HL-60 (cell line): ENCODE data around the gene NDUFS2.

Experiments used
- DNase-seq, 2 experiments: peaks; one replicate each; pipeline ENCODE4 v3.0.0-alpha.2; 2010 to 2020; ENCODE audit warnings: low read depth in 1 of 2, low spot score in 1 of 2
- H3K27ac ChIP-seq: fragments of 250-450 bp; sonication (Bioruptor Pico); replicated peaks from 2 replicates; pipeline ENCODE4 v1.5.1; 2020; ENCODE audit warnings: mild to moderate bottlenecking, moderate library complexity
- H3K27me3 ChIP-seq: fragments of 250-450 bp; sonication (Bioruptor Pico); 2 replicates; pipeline ENCODE4 v1.5.1; 2021; ENCODE audit warnings: mild to moderate bottlenecking, moderate library complexity; ENCODE audit not compliant: insufficient read depth, poor library complexity, severe bottlenecking
- H3K4me3 ChIP-seq: replicated peaks from 2 replicates; pipeline ENCODE4 v1.5.1; 2011; ENCODE audit warnings: mild to moderate bottlenecking, control low read depth, low read length; ENCODE audit not compliant: insufficient read depth
- GABPA ChIP-seq: IDR thresholded peaks from 2 replicates; pipeline ENCODE4 v1.6.1; 2012; ENCODE audit warnings: low read depth
- POLR2AphosphoS5 ChIP-seq: IDR thresholded peaks from 2 replicates; pipeline ENCODE4 v1.6.1; 2012; ENCODE audit warnings: low read depth
- SPI1 ChIP-seq: IDR thresholded peaks from 2 replicates; pipeline ENCODE4 v1.6.1; 2012; ENCODE audit warnings: low read depth, mild to moderate bottlenecking, borderline replicate concordance
- TF ChIP-seq, protein P1 (sequence below): IDR thresholded peaks from one replicate; pipeline ENCODE4 v1.5.1; 2011; ENCODE audit warnings: low read length, control low read depth, inconsistent platforms; ENCODE audit not compliant: insufficient read depth
- TF ChIP-seq, protein P2 (sequence below): IDR thresholded peaks from 2 replicates; pipeline ENCODE4 v1.6.1; 2012; ENCODE audit warnings: low read depth; ENCODE audit not compliant: insufficient replicate concordance

Gene NDUFS2

DNA sequence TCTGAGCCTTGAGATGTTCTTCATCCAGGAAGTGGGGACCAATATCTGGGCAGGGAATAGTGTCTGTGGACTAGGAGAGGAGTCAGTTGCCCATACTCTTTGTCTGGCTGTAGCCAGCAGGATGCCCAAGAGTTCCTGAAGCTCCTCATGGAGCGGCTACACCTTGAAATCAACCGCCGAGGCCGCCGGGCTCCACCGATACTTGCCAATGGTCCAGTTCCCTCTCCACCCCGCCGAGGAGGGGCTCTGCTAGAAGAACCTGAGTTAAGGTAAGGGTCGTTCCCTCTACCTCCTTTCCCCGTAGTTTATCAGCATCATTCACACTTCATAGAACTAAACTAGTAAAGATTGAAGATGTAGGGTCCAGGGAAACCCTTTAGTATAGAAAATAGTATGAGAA lies 39.4 kb upstream of the NDUFS2 start:
- TF ChIP-seq, protein P1, sequence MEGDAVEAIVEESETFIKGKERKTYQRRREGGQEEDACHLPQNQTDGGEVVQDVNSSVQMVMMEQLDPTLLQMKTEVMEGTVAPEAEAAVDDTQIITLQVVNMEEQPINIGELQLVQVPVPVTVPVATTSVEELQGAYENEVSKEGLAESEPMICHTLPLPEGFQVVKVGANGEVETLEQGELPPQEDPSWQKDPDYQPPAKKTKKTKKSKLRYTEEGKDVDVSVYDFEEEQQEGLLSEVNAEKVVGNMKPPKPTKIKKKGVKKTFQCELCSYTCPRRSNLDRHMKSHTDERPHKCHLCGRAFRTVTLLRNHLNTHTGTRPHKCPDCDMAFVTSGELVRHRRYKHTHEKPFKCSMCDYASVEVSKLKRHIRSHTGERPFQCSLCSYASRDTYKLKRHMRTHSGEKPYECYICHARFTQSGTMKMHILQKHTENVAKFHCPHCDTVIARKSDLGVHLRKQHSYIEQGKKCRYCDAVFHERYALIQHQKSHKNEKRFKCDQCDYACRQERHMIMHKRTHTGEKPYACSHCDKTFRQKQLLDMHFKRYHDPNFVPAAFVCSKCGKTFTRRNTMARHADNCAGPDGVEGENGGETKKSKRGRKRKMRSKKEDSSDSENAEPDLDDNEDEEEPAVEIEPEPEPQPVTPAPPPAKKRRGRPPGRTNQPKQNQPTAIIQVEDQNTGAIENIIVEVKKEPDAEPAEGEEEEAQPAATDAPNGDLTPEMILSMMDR = no peak
- TF ChIP-seq SPI1 (no peak), POLR2AphosphoS5 (no peak), GABPA (no peak)
- TF ChIP-seq, protein P2, sequence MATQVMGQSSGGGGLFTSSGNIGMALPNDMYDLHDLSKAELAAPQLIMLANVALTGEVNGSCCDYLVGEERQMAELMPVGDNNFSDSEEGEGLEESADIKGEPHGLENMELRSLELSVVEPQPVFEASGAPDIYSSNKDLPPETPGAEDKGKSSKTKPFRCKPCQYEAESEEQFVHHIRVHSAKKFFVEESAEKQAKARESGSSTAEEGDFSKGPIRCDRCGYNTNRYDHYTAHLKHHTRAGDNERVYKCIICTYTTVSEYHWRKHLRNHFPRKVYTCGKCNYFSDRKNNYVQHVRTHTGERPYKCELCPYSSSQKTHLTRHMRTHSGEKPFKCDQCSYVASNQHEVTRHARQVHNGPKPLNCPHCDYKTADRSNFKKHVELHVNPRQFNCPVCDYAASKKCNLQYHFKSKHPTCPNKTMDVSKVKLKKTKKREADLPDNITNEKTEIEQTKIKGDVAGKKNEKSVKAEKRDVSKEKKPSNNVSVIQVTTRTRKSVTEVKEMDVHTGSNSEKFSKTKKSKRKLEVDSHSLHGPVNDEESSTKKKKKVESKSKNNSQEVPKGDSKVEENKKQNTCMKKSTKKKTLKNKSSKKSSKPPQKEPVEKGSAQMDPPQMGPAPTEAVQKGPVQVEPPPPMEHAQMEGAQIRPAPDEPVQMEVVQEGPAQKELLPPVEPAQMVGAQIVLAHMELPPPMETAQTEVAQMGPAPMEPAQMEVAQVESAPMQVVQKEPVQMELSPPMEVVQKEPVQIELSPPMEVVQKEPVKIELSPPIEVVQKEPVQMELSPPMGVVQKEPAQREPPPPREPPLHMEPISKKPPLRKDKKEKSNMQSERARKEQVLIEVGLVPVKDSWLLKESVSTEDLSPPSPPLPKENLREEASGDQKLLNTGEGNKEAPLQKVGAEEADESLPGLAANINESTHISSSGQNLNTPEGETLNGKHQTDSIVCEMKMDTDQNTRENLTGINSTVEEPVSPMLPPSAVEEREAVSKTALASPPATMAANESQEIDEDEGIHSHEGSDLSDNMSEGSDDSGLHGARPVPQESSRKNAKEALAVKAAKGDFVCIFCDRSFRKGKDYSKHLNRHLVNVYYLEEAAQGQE = no peak

GRCh38 chr1:161163793-161164192 lies 38.4 kb upstream of the NDUFS2 start:
- H3K27ac ChIP-seq = no peak overlapping the region
- DNase-seq = no peak
- H3K4me3 ChIP-seq = no peak overlapping the region
- no peaks in the 10 kb centered on the region for H3K27me3 ChIP-seq
- TF ChIP-seq, protein P1 = no peak
- TF ChIP-seq, protein P2 = no peak
- TF ChIP-seq GABPA = no peak
- TF ChIP-seq POLR2AphosphoS5 = no peak
- TF ChIP-seq SPI1 = no peak

More for the DNA sequence above, 39.4 kb upstream of the NDUFS2 start:
- Histone ChIP-seq H3K27ac (no peak overlapping the region), H3K27me3 (no peaks in the 10 kb centered on the region), H3K4me3 (no peak overlapping the region)
- no peak for DNase-seq

GRCh38 chr1:161164901-161165610 lies 37.1 kb upstream of the NDUFS2 start:
- TF ChIP-seq POLR2AphosphoS5 = no peak
- no peak for DNase-seq
- H3K27me3 ChIP-seq = no peaks in the 10 kb centered on the region
- peak overlapping the region; percentile 77; the same call in 1 of the 2 replicates for H3K4me3 ChIP-seq
- H3K27ac ChIP-seq = peak overlapping the region; percentile 88

GRCh38 chr1:161165742-161166668 lies 36.2 kb upstream of the NDUFS2 start, which contains the start of gene PPOX:
TSS of gene PPOX (plus strand) at chr1:161166426. CDS start at chr1:161166848, 422 bp downstream.
- peak within 1 kb of the TSS; percentile 88 for H3K27ac ChIP-seq

More at GRCh38 chr1:161165742-161166668, 36.2 kb upstream of the NDUFS2 start, which contains the start of gene PPOX:
- peak; percentile 89 to 99 for DNase-seq
- TF ChIP-seq, protein P1 = peak; percentile 22
- TF ChIP-seq, protein P2 = no peak
- peak; percentile 70 for TF ChIP-seq POLR2AphosphoS5
- peak; percentile 21; the same call in 1 of the 2 replicates for TF ChIP-seq SPI1
- no peak for TF ChIP-seq GABPA
- Histone ChIP-seq H3K4me3 (peak within 1 kb of the TSS; percentile 77), H3K27me3 (no peaks in the 10 kb centered on the region)
